HG02840 (cell line): ENCODE data around the gene GAB1.

Experiments
- ATAC-seq: cut with Tn5 transposase; IDR thresholded peaks from one replicate; pipeline ENCODE4 v1.9.1; 2021; ENCODE audit warnings: mild to moderate bottlenecking, moderate library complexity, moderate number of reproducible peaks; ENCODE audit not compliant: unreplicated experiment, low FRiP score

Gene GAB1

DNA sequence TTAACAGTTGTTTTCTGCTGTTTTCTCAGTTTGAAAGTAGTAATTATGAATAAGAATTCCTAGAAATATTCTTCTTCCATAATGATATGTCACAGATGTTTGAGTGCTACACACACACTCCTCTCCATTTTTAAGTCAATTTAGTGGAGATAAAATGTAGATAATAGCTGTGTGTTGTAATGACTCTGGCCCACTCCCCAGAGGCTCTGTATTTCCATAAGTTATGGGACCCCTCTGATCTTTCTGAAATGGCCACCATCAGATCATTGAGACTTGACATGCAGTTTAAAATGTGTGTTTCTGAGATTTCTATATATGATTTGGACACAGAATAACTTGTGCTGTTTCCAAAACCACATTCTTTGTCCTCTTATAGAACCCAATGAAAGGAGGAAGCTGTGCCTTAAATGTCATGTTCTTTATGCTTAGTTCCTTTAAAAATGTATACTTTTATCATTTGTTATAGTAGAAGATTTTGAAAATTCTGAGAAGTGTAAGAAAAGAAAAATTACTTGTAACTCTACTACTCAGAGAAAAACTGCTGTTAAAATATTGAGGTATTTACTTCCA lies 46.4 kb downstream of the GAB1 start:
- ATAC-seq = no peak

DNA sequence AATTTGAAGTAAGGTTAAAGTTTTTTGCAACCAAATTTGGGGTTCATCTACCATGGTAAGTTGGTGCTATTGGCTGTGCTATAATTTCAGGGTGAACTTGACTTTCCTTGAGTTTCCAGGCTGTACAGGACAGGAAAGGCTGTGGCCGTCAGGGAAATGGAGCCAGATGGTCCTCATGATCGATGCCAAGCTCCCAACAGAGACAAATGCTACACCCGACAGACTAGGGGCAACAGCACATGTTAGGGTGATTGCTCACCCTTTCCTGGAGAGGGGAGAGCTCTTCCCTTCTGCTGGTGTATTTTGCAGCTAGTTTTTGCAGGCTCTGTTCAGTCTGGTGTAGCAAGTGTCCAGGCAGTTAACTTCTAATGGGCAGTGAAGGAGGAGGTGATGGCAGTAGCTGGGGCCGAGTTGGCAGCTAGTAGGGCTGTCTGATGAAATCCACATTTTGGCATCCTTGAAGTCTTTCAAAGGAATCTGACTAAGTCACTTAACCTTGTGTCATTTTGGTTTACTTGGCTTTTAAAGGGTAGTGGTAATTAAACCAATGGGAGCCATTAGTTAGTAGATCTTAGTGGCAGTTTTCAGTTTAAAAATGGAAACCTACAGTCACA lies 47.8 kb downstream of the GAB1 start:
- ATAC-seq = no peak

- ATAC-seq = no peak
These were observed 50.1 kb downstream of the GAB1 start for GRCh38 chr4:143386812-143387211.

GRCh38 chr4:143389579-143390195 lies 53.0 kb downstream of the GAB1 start:
- no peak for ATAC-seq

DNA sequence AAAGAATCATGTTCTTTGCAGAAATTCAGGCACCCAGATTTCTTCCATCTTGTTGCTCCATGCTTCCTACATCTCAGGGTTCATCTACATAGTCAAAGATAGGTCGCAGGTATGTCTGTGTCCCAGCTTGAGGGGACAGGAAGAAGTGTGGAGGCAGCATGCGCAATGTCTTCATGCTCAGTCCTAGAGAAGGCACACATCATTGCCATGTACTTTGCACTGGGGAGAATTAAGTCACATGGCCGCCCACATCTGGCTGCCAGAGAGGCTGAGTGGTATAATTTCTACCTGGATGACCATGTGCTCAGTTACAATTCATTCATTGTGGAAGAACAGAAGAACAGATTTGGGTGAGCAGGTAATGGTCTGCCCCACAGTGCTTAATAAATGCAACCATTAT lies 54.1 kb downstream of the GAB1 start:
- ATAC-seq = no peak

GRCh38 chr4:143391261-143391660 lies 54.6 kb downstream of the GAB1 start:
- no peak for ATAC-seq

- no peak for ATAC-seq
These were observed 55.2 kb downstream of the GAB1 start for GRCh38 chr4:143391895-143392294.

DNA sequence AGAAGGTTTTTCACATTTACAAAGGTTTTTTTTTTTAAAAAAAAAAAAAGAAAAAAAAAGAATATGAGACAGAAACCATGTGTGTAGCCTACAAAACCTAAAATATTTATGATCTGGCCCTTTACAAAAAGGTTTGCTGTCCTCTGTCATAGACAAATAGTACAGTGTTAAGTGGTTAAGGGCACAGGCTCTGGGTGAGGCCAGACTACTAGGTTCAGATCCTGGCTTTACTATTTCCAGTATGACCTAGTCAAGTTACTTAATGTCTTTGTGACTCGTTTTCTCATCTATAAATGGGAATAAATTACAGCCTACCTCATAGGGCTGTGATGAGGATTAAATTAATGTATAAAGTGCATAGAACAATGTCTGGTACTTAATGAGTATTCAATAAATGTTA lies 56.5 kb downstream of the GAB1 start:
- ATAC-seq = no peak

DNA sequence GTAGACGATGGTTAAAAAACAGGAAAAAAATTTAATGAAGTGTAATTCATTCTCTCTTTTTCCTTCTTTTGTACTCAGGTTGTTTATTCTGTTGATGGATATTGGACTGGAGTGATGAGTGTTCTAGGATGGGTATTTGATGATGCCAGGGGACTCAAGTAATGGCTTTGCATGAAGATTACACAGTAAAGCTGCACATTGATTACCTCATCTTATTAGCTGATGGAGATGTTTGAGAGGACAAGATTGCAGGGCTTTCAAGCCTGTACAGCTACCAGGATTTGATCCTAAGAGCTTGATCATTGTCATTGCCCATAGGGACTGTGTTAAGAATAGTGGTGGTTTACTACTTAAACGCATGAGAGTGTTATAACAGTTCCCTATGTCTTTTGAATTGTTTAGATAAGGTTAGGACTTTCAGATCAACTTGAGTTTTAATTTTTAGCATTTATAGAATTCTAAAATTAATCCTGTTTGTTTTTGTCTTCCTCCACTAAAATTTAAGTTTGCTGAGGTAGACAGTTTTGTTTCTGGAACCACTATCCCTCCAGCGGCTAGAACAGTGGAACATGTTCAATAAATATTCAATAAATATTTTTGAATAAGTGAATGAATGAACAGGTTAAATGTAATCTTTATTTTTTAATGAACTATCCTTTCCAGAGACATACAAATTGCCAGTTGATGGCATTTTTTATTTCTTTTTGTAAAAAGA lies 58.2 kb downstream of the GAB1 start:
- no peak for ATAC-seq

DNA sequence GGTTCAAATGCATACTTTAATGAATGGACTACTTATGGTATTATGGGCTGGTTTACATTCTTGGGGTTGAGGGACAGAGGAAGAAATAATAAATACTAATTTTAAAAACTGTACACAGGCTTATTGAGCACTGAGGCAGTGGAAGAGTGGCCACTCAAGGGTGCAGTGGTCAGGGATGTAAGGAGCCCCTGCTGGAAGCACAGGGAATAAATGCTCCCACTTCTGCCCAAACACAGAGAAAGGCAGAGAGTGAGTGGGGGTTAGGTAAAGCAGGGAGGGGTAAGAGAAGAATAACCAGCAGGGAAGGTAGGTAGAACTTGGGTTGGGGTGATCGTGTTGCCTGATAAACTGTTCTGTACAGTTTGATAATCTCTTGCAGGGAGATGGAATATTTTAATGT lies 60.0 kb downstream of the GAB1 start:
- ATAC-seq = no peak

GRCh38 chr4:143397335-143397734 lies 60.7 kb downstream of the GAB1 start:
- no peak for ATAC-seq

DNA sequence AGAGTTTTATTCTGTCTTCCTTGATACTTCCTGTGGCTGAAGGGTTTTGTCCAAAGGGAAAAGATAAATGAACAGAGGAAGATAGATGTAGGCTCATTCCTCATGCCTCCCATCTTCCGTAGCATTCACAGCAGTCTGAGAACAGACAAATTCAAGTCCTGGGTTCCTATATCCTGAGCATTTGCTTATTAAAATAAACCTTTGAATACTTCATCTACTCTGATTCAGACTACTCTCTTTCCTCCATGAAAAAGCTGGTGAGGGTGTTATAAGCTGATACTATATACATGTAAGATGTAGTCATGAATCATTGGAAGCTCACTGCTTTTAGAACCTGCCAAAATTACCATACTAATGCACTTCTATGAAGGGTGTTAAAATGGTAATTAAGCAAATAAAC lies 61.2 kb downstream of the GAB1 start:
- ATAC-seq = no peak

DNA sequence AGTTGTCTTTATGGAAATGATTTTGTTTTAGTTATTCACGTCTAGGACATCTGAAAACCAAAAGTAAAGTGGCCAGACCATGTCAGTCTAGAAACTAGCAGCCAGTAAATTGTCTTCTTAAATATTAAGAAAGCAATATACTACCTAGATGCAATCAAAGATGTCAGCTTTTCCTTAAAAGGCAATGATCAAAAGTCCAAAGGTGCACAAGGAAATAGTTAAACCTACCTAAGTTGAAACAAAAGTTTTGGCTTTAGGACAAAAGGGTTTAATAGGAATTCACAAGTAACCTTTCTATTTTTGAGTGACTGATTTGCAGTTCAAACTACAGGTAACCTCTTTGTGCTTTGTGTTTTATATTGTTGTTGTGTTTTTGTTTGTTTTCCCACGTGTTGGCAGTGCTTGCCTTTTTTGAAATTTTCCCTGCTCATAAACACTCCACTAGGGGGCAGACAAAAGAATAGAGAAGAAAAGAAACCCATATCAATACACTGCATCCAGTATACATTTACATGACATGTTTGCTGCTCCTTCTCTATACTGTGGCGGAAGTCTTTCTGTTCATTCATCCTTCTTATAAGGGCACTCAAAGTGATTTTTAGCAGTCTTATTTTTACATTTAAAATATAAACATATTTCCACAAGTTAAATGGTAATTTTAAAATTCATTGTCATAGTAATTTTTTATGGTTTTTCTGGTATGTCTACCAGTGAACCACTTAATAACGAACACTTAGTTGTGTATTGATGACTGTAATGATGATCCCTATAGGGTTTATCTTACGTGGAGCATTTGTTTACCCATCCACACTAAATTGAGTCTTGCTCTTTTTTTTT lies 62.7 kb downstream of the GAB1 start:
- ATAC-seq = no peak

GRCh38 chr4:143400082-143400481 lies 63.4 kb downstream of the GAB1 start:
- no peak for ATAC-seq

DNA sequence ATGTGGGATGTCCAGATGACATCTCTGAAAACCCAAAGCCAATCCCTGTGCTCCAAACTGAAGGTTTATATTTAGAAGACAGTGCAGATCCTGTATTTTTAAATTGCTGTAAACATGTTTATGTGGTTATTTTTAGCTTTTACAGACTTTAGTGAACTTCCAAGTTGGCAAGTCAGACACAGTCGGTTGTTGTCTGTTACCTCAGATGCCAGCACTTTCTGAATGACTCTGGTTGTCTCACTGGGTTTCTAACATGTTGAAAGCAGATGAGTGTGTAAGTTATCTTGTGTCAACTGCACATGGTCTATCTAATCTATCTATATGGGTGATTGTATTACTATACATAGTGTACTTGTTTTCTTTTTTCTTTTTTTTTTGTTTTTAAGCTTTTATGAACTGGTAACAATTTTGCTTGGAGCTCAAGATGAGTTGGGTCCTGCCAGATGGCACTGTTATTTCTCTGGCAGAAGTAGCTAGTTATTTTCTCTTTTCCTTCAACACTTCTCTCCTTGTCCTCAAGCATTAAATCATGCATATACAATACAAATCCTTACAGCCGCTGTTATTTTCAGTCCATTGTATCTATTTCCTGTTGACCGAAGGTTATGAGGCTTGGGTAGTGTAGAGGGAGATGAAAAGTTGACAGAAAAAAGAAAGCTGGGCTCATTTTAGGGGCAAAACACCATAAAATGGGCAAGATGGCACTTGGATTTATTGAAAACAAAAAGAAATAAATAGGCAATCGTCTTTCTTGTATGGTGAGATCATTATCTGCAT lies 66.3 kb downstream of the GAB1 start:
- no peak for ATAC-seq

- no peak for ATAC-seq
These were observed 66.8 kb downstream of the GAB1 start for GRCh38 chr4:143403553-143403820.

- ATAC-seq = peak; percentile 89
These were observed 67.9 kb downstream of the GAB1 start for GRCh38 chr4:143404555-143404954.

DNA sequence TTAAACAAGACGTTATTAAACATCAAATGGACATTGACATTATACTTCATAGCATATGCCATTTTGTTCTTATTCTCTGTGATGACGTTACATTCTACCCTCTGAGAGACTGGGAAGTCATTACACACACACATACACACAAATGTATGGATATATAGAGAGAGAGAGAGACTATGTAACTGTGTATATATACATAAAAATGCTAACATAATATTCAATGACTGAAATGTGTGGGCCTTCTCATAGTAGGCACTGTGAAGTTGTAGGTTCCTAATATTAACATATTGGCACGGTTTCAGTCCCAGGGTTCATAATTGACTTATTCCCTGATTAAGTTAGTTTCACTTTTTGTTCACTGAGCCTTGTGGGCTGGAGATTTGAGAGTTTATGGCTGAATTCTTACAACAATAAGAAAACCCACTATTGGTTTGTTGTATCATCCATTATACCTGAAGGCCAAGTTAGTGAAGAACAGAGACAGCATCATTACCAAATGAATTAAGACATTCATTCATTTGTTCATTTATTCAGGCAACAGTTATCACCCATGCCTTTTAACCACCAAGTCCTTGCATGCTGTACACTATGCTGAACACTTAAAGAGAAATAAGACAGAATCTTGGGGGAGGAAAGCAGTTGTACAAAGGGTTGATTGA lies 68.5 kb downstream of the GAB1 start:
- no peak for ATAC-seq

DNA sequence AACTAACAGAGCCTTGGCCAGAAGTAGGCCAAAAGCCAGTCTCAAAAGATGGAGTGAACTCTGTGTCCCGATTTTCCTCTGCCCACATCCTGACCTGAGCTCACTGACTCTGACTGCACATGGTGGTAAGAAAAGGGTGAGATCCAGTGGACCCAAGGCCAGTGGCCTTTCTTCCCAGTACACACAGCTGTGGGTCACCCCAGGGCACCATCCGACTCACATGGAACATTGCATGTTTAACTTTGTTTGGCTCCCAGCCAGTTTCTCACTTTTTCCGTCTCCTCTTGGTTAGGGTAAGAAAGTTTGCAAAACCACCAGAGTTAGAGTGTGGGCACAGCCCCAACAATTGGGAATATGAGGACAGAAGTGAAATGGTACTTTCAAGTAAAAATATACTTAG lies 69.8 kb downstream of the GAB1 start:
- no peak for ATAC-seq

DNA sequence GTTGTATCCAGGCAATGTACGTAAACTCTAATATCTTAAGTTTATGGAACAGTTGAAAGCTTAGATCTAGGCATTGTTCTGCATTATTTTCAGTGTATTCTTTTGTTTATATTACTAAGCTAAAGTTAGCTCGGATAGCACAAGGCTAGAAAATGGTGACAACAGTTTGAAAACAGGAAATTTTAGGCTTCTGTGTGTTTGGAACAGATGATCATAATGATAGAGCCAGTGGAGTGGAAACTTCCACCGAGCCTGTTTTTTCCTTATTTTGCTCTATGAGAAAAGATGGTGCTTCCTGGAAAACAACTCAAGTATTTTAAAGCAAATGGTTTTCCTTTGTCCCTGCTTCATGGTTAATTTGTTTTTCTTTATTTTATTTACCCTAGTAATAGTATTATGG lies 70.8 kb downstream of the GAB1 start:
- ATAC-seq = no peak
